GM12878 (cell line): ENCODE results near the gene SNX8. TPM values are rescaled to one million over a fixed set of nuclear protein-coding genes. Genes with fewer than 3 reads are reported as not detected.

Experiments used
- ATAC-seq: fragments of 200-7000 bp; cut with Tn5 transposase; 3 replicates; pipeline ENCODE4 v1.9.1; 2020; ENCODE audit warnings: mild to moderate bottlenecking, moderate library complexity
- BruUV-seq: library from RNA; stranded (reverse); fragments of 400-500 nt; replicated peaks from 2 replicates; lab custom pipeline; 2021; lab: Mats Ljungman, UMichigan
- CTCF ChIA-PET: fragments of 300-600 bp; sonication (Branson Sonifier 250); formaldehyde crosslinking; extraction: SDS; loops from one replicate; lab custom pipeline; 2021; ENCODE audit warnings: inconsistent platforms; lab: Yijun Ruan, JAX
- POLR2A ChIA-PET: fragments of 350-600 bp; formaldehyde crosslinking; extraction: SDS; loops from one replicate; lab custom pipeline; 2021; ENCODE audit warnings: inconsistent platforms; lab: Charles Lee
- RAD21 ChIA-PET: fragments of 300-600 bp; sonication (Branson Sonifier 250); formaldehyde crosslinking; loops from one replicate; lab custom pipeline; 2023; ENCODE audit warnings: antibody characterized with exemption; ENCODE audit not compliant: unreplicated experiment; lab: Charles Lee
- SMC1A ChIA-PET: fragments of 300-600 bp; sonication (Branson Sonifier 250); formaldehyde crosslinking; loops from one replicate; lab custom pipeline; 2023; ENCODE audit not compliant: unreplicated experiment, uncharacterized antibody; lab: Charles Lee
- DNase-seq: peaks from one replicate; pipeline ENCODE4 v3.0.0-alpha.2; 2011; ENCODE audit warnings: low read depth, low spot score
- FAIRE-seq: peaks from 3 replicates; lab custom pipeline; 2011; peaks lifted over from hg19 to GRCh38; lab: Jason Lieb, UNC
- H2AFZ ChIP-seq: 2 replicates; pipeline ENCODE4 v1.6.0; 2011; ENCODE audit warnings: low read depth, low read length, control low read depth; ENCODE audit not compliant: control insufficient read depth
- H3K27ac ChIP-seq: 2 replicates; pipeline ENCODE4 v1.5.1; 2011; ENCODE audit warnings: control low read depth; ENCODE audit not compliant: control insufficient read depth, insufficient read depth
- H3K27me3 ChIP-seq, 2 experiments: replicated peaks in 1 of 2; 2 replicates each; pipeline versions ENCODE4 v1.6.0 to v1.6.1; 2011; ENCODE audit warnings: low read length in 1 of 2; ENCODE audit not compliant: control insufficient read depth in 2 of 2, insufficient read depth in 2 of 2
- H3K36me3 ChIP-seq, 2 experiments: 2 replicates each; pipeline ENCODE4 v1.5.1; 2011; ENCODE audit warnings: low read length in 1 of 2; ENCODE audit not compliant: control insufficient read depth in 2 of 2, insufficient read depth in 2 of 2
- H3K4me1 ChIP-seq: 2 replicates; pipeline ENCODE4 v1.6.1; 2011; ENCODE audit warnings: mild to moderate bottlenecking, low read length, moderate library complexity, mixed read lengths; ENCODE audit not compliant: control insufficient read depth, insufficient read depth
- H3K4me2 ChIP-seq: 2 replicates; pipeline ENCODE4 v1.6.0; 2011; ENCODE audit warnings: control low read depth; ENCODE audit not compliant: control insufficient read depth, insufficient read depth
- H3K4me3 ChIP-seq: fragments of 200-600 bp; sonication (generic); 2 replicates; pipeline ENCODE4 v1.5.1; 2016
- H3K79me2 ChIP-seq: 2 replicates; pipeline ENCODE4 v1.6.0; 2011; ENCODE audit warnings: low read length; ENCODE audit not compliant: control insufficient read depth, insufficient read depth
- H3K9ac ChIP-seq: 2 replicates; pipeline ENCODE4 v1.8.0; 2011; ENCODE audit warnings: low read length, control low read depth, mixed read lengths; ENCODE audit not compliant: control insufficient read depth, insufficient read depth
- H3K9me3 ChIP-seq: replicated peaks from 3 replicates; pipeline ENCODE4 v1.5.1; 2011; ENCODE audit warnings: mild to moderate bottlenecking, low read length; ENCODE audit not compliant: control insufficient read depth, insufficient read depth
- H4K20me1 ChIP-seq: 2 replicates; pipeline ENCODE4 v1.6.0; 2011; ENCODE audit not compliant: control insufficient read depth, insufficient read depth
- ATF2 ChIP-seq: IDR thresholded peaks from 2 replicates; pipeline ENCODE4 v1.6.1; 2012; ENCODE audit warnings: low read length, inconsistent platforms
- E2F8 ChIP-seq: fragments of 450-650 bp; IDR thresholded peaks from 2 replicates; pipeline ENCODE4 v1.6.1; 2018; ENCODE audit warnings: mild to moderate bottlenecking, low read depth, moderate library complexity; ENCODE audit not compliant: partially characterized antibody
- EP300 ChIP-seq, 2 experiments: fragments of 150-350 bp in 1 of 2; IDR thresholded peaks; 2 replicates each; pipeline ENCODE4 v1.6.1; 2011 to 2012; ENCODE audit warnings: low read depth in 2 of 2, low read length in 2 of 2, borderline replicate concordance in 1 of 2, improper control_type of control experiment in 1 of 2, inconsistent platforms in 1 of 2; ENCODE audit not compliant: control insufficient read depth in 1 of 2
- FOXK2 ChIP-seq: fragments of 450-650 bp; IDR thresholded peaks from 2 replicates; pipeline ENCODE4 v1.6.1; 2017; ENCODE audit warnings: mild to moderate bottlenecking, moderate library complexity
- HDAC6 ChIP-seq: fragments of 200-600 bp; sonication (generic); IDR thresholded peaks from one replicate; pipeline ENCODE4 v1.8.0; 2017; ENCODE audit warnings: antibody characterized with exemption; ENCODE audit not compliant: unreplicated experiment
- IKZF1 ChIP-seq: fragments of 450-650 bp; conservative IDR thresholded peaks from 2 replicates; pipeline ENCODE4 v1.6.1; 2017; ENCODE audit warnings: antibody characterized with exemption, mild to moderate bottlenecking
- IRF4 ChIP-seq: IDR thresholded peaks from 2 replicates; pipeline ENCODE4 v1.6.1; 2011; ENCODE audit warnings: low read depth, low read length
- KLF5 ChIP-seq: fragments of 450-650 bp; IDR thresholded peaks from 2 replicates; pipeline ENCODE4 v1.6.1; 2014; ENCODE audit warnings: mild to moderate bottlenecking; ENCODE audit not compliant: partially characterized antibody
- PAX8 ChIP-seq: fragments of 450-650 bp; IDR thresholded peaks from 2 replicates; pipeline ENCODE4 v1.6.1; 2017; ENCODE audit warnings: mild to moderate bottlenecking, moderate library complexity
- POLR2A ChIP-seq: IDR thresholded peaks from 2 replicates; pipeline ENCODE4 v1.6.1; 2011; ENCODE audit warnings: low read depth, mild to moderate bottlenecking, low read length
- WGBS: methylation state at CpG from one replicate; pipeline ENCODE4 v1.1.6; 2016; ENCODE audit warnings: low lambda C conversion rate; ENCODE audit not compliant: insufficient replicate concordance, insufficient coverage; ENCODE audit errors: missing lambda C conversion rate; 5-methylcytosine and 5-hydroxymethylcytosine counted together
- in situ Hi-C: fragments of 300-500 bp; cut with MboI; formaldehyde crosslinking; loops from 9 replicates; pipeline ENCODE4 v1.14.3; 2018; ENCODE audit warnings: mixed read lengths
- intact Hi-C: fragments of 100-400 bp; cut with micrococcal nuclease; formaldehyde crosslinking; loops from one replicate; pipeline ENCODE4 v1.14.2; 2022; ENCODE audit not compliant: unreplicated experiment
- polyA plus RNA-seq, 11 experiments: library from polyadenylated mRNA; depleted of rRNA in 4 of 11; unstranded in 6 of 11; stranded (reverse) in 5 of 11; fragments of >200 nt; fragmentation: Nextera tagmentation in 4 of 11; fragmentation: Illumina TruSeq in 1 of 11; extraction: Ambion mirVana in 4 of 11; extraction: Trizol in 1 of 11; gene quantifications; 1 replicate in 1 of 11; 2 replicates in 10 of 11; pipeline versions ENCODE4 v1.2.1 to v1.2.3, GENCODE V29; 2011 to 2016; ENCODE audit warnings: inconsistent platforms in 2 of 11, missing spikeins in 2 of 11, low read depth in 1 of 11
- total RNA-seq, 4 experiments: library from RNA; depleted of rRNA in 3 of 4; stranded (reverse); fragments of >200 nt in 3 of 4; fragmentation: Illumina TruSeq in 1 of 4; extraction: Trizol in 1 of 4; gene quantifications; 2 replicates each; pipeline versions ENCODE4 v1.2.1 to v1.2.3, GENCODE V29; 2013 to 2021

The SNX8 gene
- total and polyA plus RNA-seq, 10 of the 15 experiments (the other 5 are each of a cell fraction or from before 2014, with no cell fraction given), result 6.4 to 210 (median 97.6) TPM

GRCh38 chr7:2208712-2209111 is 105.5 kb downstream of the SNX8 start:
- intact Hi-C loops (loop anchor here (1.0 to 10.0 kb wide), 4 partner anchors 140 to 630 kb away; no protein-coding TSS in a partner anchor), in situ Hi-C loops (no loop called here)
- ChIA-PET POLR2A (interaction anchor here (0.8 to 1.2 kb wide), 2 partner anchors 26 to 43 kb away, joined by 3 read pairs; no protein-coding TSS in a partner anchor), CTCF (interaction anchor here (1.0 to 5.3 kb wide), 13 partner anchors 8 to 630 kb away, joined by 3 to 45 read pairs (median 4); no protein-coding TSS in a partner anchor), RAD21 (interaction anchor here (1.0 to 2.5 kb wide), 6 partner anchors 43 to 396 kb away, joined by 3 to 23 read pairs (median 7); no protein-coding TSS in a partner anchor), SMC1A (interaction anchor here (1.3 to 3.0 kb wide), 5 partner anchors 13 to 139 kb away, joined by 6 to 14 read pairs (median 7); no protein-coding TSS in a partner anchor)
- no TSS peak for BruUV-seq
- peaks cover 3% of the 10 kb centered on the region for H3K79me2 ChIP-seq
- no peak overlapping the region for H3K9ac ChIP-seq
- H4K20me1 ChIP-seq, result no peaks in the 10 kb centered on the region
- TF ChIP-seq POLR2A, result 0 out of 2 replicates have a peak, but pooled peaks have one; percentile 14
- no peak for TF ChIP-seq ATF2
- H3K9me3 ChIP-seq, result no peaks in the 10 kb centered on the region
- no peaks in the 10 kb centered on the region for H3K27me3 ChIP-seq
- H3K27ac ChIP-seq, result no peak overlapping the region
- 82% methylated on average over 16 of the region's 16 CpGs for WGBS
- ATAC-seq (no peak), FAIRE-seq (no peak), DNase-seq (no peak)
- peaks cover 18% of the 10 kb centered on the region for H3K4me1 ChIP-seq
- no peak overlapping the region for H3K4me3 ChIP-seq
- peaks cover 16 to 33% of the 10 kb centered on the region in 2 experiments for H3K36me3 ChIP-seq
- no peak overlapping the region for H3K4me2 ChIP-seq
- H2AFZ ChIP-seq, result no peak overlapping the region

- no peaks in the 10 kb centered on the region for H3K27me3 ChIP-seq
- H3K36me3 ChIP-seq, result peaks cover 10 to 19% of the 10 kb centered on the region in 2 experiments
- ChIA-PET SMC1A (interaction anchor here (0.6 to 1.9 kb wide), 2 partner anchors 15 to 142 kb away, joined by 3 to 4 read pairs; no protein-coding TSS in a partner anchor), POLR2A (no interaction called here), RAD21 (no interaction called here), CTCF (no interaction called here)
- H3K9ac ChIP-seq, result no peak overlapping the region
- H3K4me2 ChIP-seq, result no peak overlapping the region
- no peaks in the 10 kb centered on the region for H3K9me3 ChIP-seq
- H4K20me1 ChIP-seq, result no peaks in the 10 kb centered on the region
- peaks cover 3% of the 10 kb centered on the region for H3K79me2 ChIP-seq
- FAIRE-seq (no peak), DNase-seq (no peak), ATAC-seq (no peak)
- WGBS, result 97% methylated on average over 16 of the region's 16 CpGs
- no peak overlapping the region for H2AFZ ChIP-seq
- no peak overlapping the region for H3K27ac ChIP-seq
- no peak overlapping the region for H3K4me3 ChIP-seq
- H3K4me1 ChIP-seq, result peaks cover 20% of the 10 kb centered on the region
- intact Hi-C loops, result loop anchor here (5.0 to 10.0 kb wide), 2 partner anchors 390 to 538 kb away; no protein-coding TSS in a partner anchor
- in situ Hi-C loops, result no loop called here
- BruUV-seq, result no TSS peak
- TF ChIP-seq HDAC6 (no peak), FOXK2 (no peak), KLF5 (no peak), E2F8 (no peak), IKZF1 (no peak), IRF4 (no peak), EP300 (IDR thresholded peaks at IDR 0.05; ENCODE audit: borderline replicate concordance in 1 of 2, control insufficient read depth in 1 of 2, low read depth in 2 of 2, low read length in 2 of 2) (no peak), PAX8 (no peak)
Measured at GRCh38 chr7:2205036-2205780, 109.0 kb downstream of the SNX8 start.
